HCT116 (cell line): ENCODE data around the gene ADK. TPM values are rescaled to one million over a fixed set of nuclear protein-coding genes. Genes with fewer than 3 reads are reported as not detected.

ENCODE experiments used
- ATAC-seq: fragments of 200-7000 bp; cut with Tn5 transposase; 2 replicates; pipeline ENCODE4 v1.9.1; 2020; ENCODE audit warnings: mild to moderate bottlenecking, moderate library complexity
- BruUV-seq: library from RNA; stranded (reverse); fragments of 400-500 nt; replicated peaks from 2 replicates; lab custom pipeline; 2021; lab: Mats Ljungman, UMichigan
- CTCF ChIA-PET: fragments of 300-600 bp; sonication (Branson Sonifier 250); formaldehyde crosslinking; loops from one replicate; lab custom pipeline; 2021; ENCODE audit warnings: antibody characterized with exemption; lab: Charles Lee
- POLR2A ChIA-PET: fragments of 300-600, 350-600 bp; sonication (Branson Sonifier 250); formaldehyde crosslinking; loops from one replicate; lab custom pipeline; 2021; ENCODE audit warnings: antibody characterized with exemption; lab: Charles Lee
- RAD21 ChIA-PET, 2 experiments: fragments of 300-600 bp; sonication (Branson Sonifier 250); formaldehyde crosslinking; loops; one replicate each; lab custom pipeline; 2023; ENCODE audit warnings: low total read pairs in 2 of 2; ENCODE audit not compliant: uncharacterized antibody in 2 of 2, unreplicated experiment in 2 of 2, low non-redundant PET in 1 of 2; lab: Charles Lee
- DNase-seq: peaks from one replicate; pipeline ENCODE4 v3.0.0-alpha.2; 2010; ENCODE audit warnings: low read depth, low spot score
- H2AFZ ChIP-seq: fragments of 200-600 bp; shearing (Covaris generic), sonication (generic); 2 replicates; pipeline ENCODE4 v1.6.1; 2017; ENCODE audit warnings: low read depth, mixed run types, mixed read lengths, antibody characterized with exemption, low read length; ENCODE audit not compliant: poor library complexity, severe bottlenecking
- H3K27ac ChIP-seq: 2 replicates; pipeline ENCODE4 v1.5.1; 2012; ENCODE audit warnings: low read depth, low read length
- H3K27me3 ChIP-seq: fragments of 200-600 bp; sonication (generic); 2 replicates; pipeline ENCODE4 v1.6.1; 2016; ENCODE audit warnings: mixed run types, low read length, mixed read lengths; ENCODE audit not compliant: insufficient read depth
- H3K36me3 ChIP-seq, 2 experiments: fragments of 200-500 bp in 1 of 2; fragments of 200-600 bp in 1 of 2; sonication (Bioruptor generic) in 1 of 2; sonication (generic) in 1 of 2; 2 replicates each; pipeline versions ENCODE4 v1.5.1 to v1.6.1; 2014 to 2016; ENCODE audit warnings: low read length in 2 of 2, inconsistent platforms in 1 of 2, mixed read lengths in 1 of 2, mixed run types in 1 of 2; ENCODE audit not compliant: insufficient read depth in 2 of 2, control insufficient read depth in 1 of 2
- H3K4me1 ChIP-seq, 2 experiments: fragments of 200-600 bp in 1 of 2; sonication (generic) in 1 of 2; 2 replicates each; pipeline versions ENCODE4 v1.5.1 to v1.6.1; 2012 to 2017; ENCODE audit warnings: low read length in 2 of 2, inconsistent platforms in 1 of 2, mild to moderate bottlenecking in 1 of 2, mixed read lengths in 1 of 2, mixed run types in 1 of 2, moderate library complexity in 1 of 2; ENCODE audit not compliant: insufficient read depth in 2 of 2, control insufficient read depth in 1 of 2
- H3K4me2 ChIP-seq: fragments of 200-600 bp; sonication (generic); 2 replicates; pipeline ENCODE4 v1.6.1; 2017; ENCODE audit warnings: mixed run types, low read length, mixed read lengths
- H3K4me3 ChIP-seq, 2 experiments: fragments of 200-600 bp in 1 of 2; sonication (generic) in 1 of 2; replicated peaks in 1 of 2; 2 replicates each; pipeline ENCODE4 v1.5.1; 2011 to 2016; ENCODE audit warnings: low read length in 2 of 2, control low read depth in 1 of 2, low read depth in 1 of 2, mild to moderate bottlenecking in 1 of 2, mixed read lengths in 1 of 2, mixed run types in 1 of 2
- H3K79me2 ChIP-seq: fragments of 200-600 bp; sonication (generic); 2 replicates; pipeline ENCODE4 v1.6.1; 2017; ENCODE audit warnings: mild to moderate bottlenecking, mixed run types, low read length, moderate library complexity, mixed read lengths; ENCODE audit not compliant: insufficient read depth
- H3K9ac ChIP-seq: fragments of 200-600 bp; sonication (generic); 2 replicates; pipeline ENCODE4 v1.6.1; 2016; ENCODE audit warnings: low read length, mixed read lengths
- H3K9me2 ChIP-seq: fragments of 200-600 bp; sonication (generic), shearing (Covaris generic); 2 replicates; pipeline ENCODE4 v1.6.1; 2017; ENCODE audit warnings: mixed run types, mild to moderate bottlenecking, moderate library complexity; ENCODE audit not compliant: insufficient read depth
- H3K9me3 ChIP-seq, 2 experiments: fragments of 200-500 bp in 1 of 2; fragments of 200-600 bp in 1 of 2; sonication (Bioruptor generic) in 1 of 2; sonication (generic) in 1 of 2; 2 replicates each; pipeline ENCODE4 v1.6.1; 2014 to 2017; ENCODE audit warnings: low read length in 2 of 2, mixed read lengths in 2 of 2, inconsistent platforms in 1 of 2, low read depth in 1 of 2, mild to moderate bottlenecking in 1 of 2, mixed run types in 1 of 2, moderate library complexity in 1 of 2; ENCODE audit not compliant: control insufficient read depth in 1 of 2, insufficient read depth in 1 of 2
- H4K20me1 ChIP-seq: fragments of 200-600 bp; sonication (generic), shearing (Covaris generic); 2 replicates; pipeline ENCODE4 v1.6.1; 2017; ENCODE audit warnings: mixed run types, mild to moderate bottlenecking, moderate library complexity; ENCODE audit not compliant: insufficient read depth
- ATF3 ChIP-seq: IDR thresholded peaks from 2 replicates; pipeline ENCODE4 v1.6.1; 2012
- CBX3 ChIP-seq: IDR thresholded peaks from 2 replicates; pipeline ENCODE4 v1.6.1; 2012; ENCODE audit warnings: low read depth
- CEBPB ChIP-seq: IDR thresholded peaks from 2 replicates; pipeline ENCODE4 v1.6.1; 2012; ENCODE audit warnings: low read depth
- CTCF ChIP-seq, 3 experiments: fragments of 200-600 bp in 1 of 3; sonication (generic) in 1 of 3; IDR thresholded peaks in 2 of 3; conservative IDR thresholded peaks in 1 of 3; 2 replicates each; pipeline ENCODE4 v1.5.1; 2012 to 2017; ENCODE audit warnings: low read depth in 2 of 3, low read length in 2 of 3, antibody characterized with exemption in 1 of 3, borderline replicate concordance in 1 of 3, control low read depth in 1 of 3, mild to moderate bottlenecking in 1 of 3, mixed read lengths in 1 of 3, mixed run types in 1 of 3, moderate library complexity in 1 of 3; ENCODE audit not compliant: insufficient read depth in 1 of 3
- EZH2 ChIP-seq: fragments of 200-600 bp; sonication (generic); IDR thresholded peaks from 2 replicates; pipeline ENCODE4 v1.6.1; 2017; ENCODE audit warnings: antibody characterized with exemption, mixed run types
- EZH2phosphoT487 ChIP-seq: fragments of 200-600 bp; IDR thresholded peaks from 2 replicates; pipeline ENCODE4 v1.6.1; 2018; ENCODE audit warnings: antibody characterized with exemption, borderline replicate concordance
- JUND ChIP-seq: IDR thresholded peaks from 2 replicates; pipeline ENCODE4 v1.6.1; 2012
- MAX ChIP-seq: IDR thresholded peaks from 2 replicates; pipeline ENCODE4 v1.6.1; 2012
- POLR2A ChIP-seq: IDR thresholded peaks from 2 replicates; pipeline ENCODE4 v1.7.0; 2011; ENCODE audit warnings: borderline replicate concordance; ENCODE audit not compliant: insufficient read depth, insufficient read length; ENCODE audit errors: extremely low read depth
- RAD21 ChIP-seq: IDR thresholded peaks from 2 replicates; pipeline ENCODE4 v1.6.1; 2012; ENCODE audit warnings: low read depth, mild to moderate bottlenecking
- REST ChIP-seq: IDR thresholded peaks from 2 replicates; pipeline ENCODE4 v1.6.1; 2012; ENCODE audit warnings: low read depth
- SIN3A ChIP-seq: IDR thresholded peaks from 2 replicates; pipeline ENCODE4 v1.6.1; 2012; ENCODE audit warnings: low read depth
- SP1 ChIP-seq: IDR thresholded peaks from 2 replicates; pipeline ENCODE4 v1.6.1; 2012; ENCODE audit warnings: low read depth
- SRF ChIP-seq: IDR thresholded peaks from 2 replicates; pipeline ENCODE4 v1.6.1; 2012; ENCODE audit warnings: low read depth
- TCF7L2 ChIP-seq: IDR thresholded peaks from 2 replicates; pipeline ENCODE4 v1.7.0; 2011; ENCODE audit warnings: borderline replicate concordance, inconsistent platforms; ENCODE audit not compliant: insufficient read depth, insufficient read length; ENCODE audit errors: extremely low read depth
- YY1 ChIP-seq: IDR thresholded peaks from 2 replicates; pipeline ENCODE4 v1.6.1; 2011; ENCODE audit warnings: low read length, low read depth, moderate library complexity, mild to moderate bottlenecking; ENCODE audit not compliant: insufficient replicate concordance; ENCODE audit errors: extremely low read depth
- ZBTB33 ChIP-seq: IDR thresholded peaks from 2 replicates; pipeline ENCODE4 v1.6.1; 2011; ENCODE audit warnings: mild to moderate bottlenecking, low read length, moderate library complexity; ENCODE audit not compliant: insufficient replicate concordance; ENCODE audit errors: extremely low read depth
- ZNF274 ChIP-seq: fragments of 200-500 bp; sonication (Bioruptor generic); IDR thresholded peaks from 2 replicates; pipeline ENCODE4 v1.6.1; 2014; ENCODE audit warnings: mild to moderate bottlenecking, low read depth, low read length, inconsistent platforms
- intact Hi-C: fragments of 100-400 bp; cut with micrococcal nuclease; formaldehyde crosslinking; loops from 2 replicates; pipeline ENCODE4 v1.10.0; 2022
- total RNA-seq: library from RNA; stranded (reverse); gene quantifications from one replicate; pipeline ENCODE4 v1.2.1, GENCODE V29; 2021; ENCODE audit not compliant: unreplicated experiment

ADK gene
- total RNA-seq, 1 experiment from 2014 or later: 55.0 TPM

GRCh38 chr10:74365109-74365508 lies 214.1 kb downstream of the ADK start:
- Histone ChIP-seq H3K4me2 (no peak overlapping the region), H3K9me3 (no peaks in the 10 kb centered on the region), H3K9me2 (no peaks in the 10 kb centered on the region), H3K79me2 (no peaks in the 10 kb centered on the region), H3K4me3 (no peak overlapping the region), H3K36me3 (no peaks in the 10 kb centered on the region), H4K20me1 (no peaks in the 10 kb centered on the region), H3K27ac (no peak overlapping the region), H3K9ac (no peak overlapping the region), H3K4me1 (peaks cover 3 to 10% of the 10 kb centered on the region in 2 experiments; a peak in 3 of 4 replicates), H2AFZ (no peak overlapping the region), H3K27me3 (no peaks in the 10 kb centered on the region)
- CTCF ChIA-PET: no interaction called here
- no TSS peak for BruUV-seq
- ATAC-seq: no peak
- no peak for DNase-seq
- no peak for TF ChIP-seq YY1
- TF ChIP-seq ZNF274: no peak
- TF ChIP-seq POLR2A: no peak
- TF ChIP-seq CBX3: no peak
- no peak for TF ChIP-seq SIN3A
- no peak for TF ChIP-seq CEBPB
- no peak for TF ChIP-seq TCF7L2
- no peak for TF ChIP-seq CTCF (IDR thresholded peaks at IDR 0.05 in 2 of 3, conservative IDR thresholded peaks at IDR 0.05 in 1 of 3; ENCODE audit: borderline replicate concordance in 1 of 3, insufficient read depth in 1 of 3, low read depth in 2 of 3, low read length in 2 of 3)
- TF ChIP-seq SP1: no peak
- no peak for TF ChIP-seq SRF
- no peak for TF ChIP-seq RAD21
- no peak for TF ChIP-seq MAX
- no peak for TF ChIP-seq EZH2phosphoT487
- TF ChIP-seq REST: no peak
- TF ChIP-seq ATF3: no peak
- TF ChIP-seq ZBTB33: no peak
- TF ChIP-seq JUND: no peak
- no peak for TF ChIP-seq EZH2
- intact Hi-C loops: no loop called here
- POLR2A ChIA-PET: interaction anchor here (0.6 kb wide), 1 partner anchor 133 kb away, joined by 4 read pairs; no protein-coding TSS in a partner anchor
- RAD21 ChIA-PET: no interaction called here
